NCI-H748 (cell line): Measurements from ENCODE around the gene BAK1.

Source experiments
- DNase-seq: peaks from one replicate; lab custom pipeline; 2025; ENCODE audit not compliant: unreplicated experiment; lab: John Stamatoyannopoulos, UW

The BAK1 gene

DNA sequence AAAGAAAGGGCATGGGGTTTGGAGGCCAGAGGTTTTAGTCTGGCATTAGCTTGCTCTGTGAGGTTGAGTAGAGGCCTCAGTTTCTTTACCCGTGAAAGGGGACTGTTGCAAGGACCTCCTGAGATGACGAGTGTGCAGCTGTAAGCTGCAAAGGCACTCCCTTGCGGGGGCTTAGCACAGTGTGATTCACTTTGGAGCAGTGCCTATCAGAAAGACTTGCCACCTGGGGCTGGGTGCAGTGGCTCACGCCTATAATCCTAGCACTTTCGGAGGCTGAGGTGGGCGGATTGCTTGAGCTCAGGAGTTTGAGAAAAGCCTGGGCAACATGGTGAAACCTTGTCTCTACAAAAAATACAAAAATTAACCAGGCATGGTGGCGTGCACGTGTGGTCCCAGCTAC is 7.5 kb upstream of the BAK1 start:
- no peak for DNase-seq

DNA sequence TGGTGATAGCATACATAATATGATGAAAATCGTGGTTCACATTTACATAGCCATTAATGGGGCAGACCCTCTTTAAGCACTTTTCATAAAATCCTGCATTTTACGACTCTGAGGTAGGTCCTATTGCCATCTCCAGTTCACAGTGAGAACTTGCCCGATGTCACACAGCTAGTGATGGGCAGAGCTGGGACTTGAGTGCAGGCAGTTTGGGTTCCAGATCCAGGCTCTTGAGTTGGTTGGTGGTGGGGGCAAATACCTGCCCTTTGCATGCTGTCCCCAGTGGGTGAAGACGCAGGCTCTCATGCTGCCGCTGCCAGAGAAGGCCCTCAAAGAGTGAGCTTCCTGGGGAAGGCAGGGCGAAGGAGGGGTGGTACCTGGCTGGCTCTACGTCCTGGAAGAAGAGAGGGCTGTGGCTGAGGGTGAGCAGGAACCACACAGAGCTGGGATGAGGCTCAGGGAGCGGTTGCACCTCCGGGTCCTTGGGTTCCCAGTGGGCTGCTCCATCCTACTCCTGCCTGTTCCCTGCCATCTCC is 6.1 kb upstream of the BAK1 start:
- DNase-seq = no peak

DNA sequence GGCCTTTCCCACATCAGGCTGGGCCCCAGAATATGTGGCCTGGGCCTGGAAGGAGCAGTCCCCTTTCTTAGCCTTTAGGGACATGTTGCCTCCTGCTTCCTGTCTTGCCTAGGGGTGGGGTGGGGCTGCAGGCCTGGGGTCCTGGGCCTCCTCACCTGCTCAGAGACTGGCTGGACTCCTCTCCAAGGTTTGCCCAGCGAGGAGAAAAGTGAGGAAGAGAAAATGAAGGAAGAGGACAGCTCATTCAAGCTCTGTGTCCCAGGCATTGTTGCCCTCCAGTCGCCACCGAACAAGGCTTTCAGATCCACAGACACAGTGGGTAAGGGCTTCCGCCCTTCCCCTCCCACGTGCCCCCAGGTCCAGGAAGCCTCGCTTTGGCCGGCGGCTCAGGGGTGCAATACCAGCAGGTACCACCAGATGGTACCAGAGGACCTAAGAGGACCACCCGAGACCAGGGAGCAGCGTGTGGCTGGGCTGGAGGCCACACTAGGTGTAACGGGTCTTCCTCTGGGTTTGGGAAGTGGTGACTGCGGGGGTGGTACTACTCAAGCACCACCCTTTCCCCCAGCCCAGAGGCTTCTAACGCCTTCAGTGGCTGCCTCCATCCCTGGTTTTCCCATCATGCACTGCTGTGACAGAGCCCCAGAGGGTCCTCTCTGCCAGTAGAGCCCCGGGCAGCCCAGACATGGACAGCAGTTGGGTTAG is 5.5 kb upstream of the BAK1 start:
- DNase-seq = peak; percentile 83

DNA sequence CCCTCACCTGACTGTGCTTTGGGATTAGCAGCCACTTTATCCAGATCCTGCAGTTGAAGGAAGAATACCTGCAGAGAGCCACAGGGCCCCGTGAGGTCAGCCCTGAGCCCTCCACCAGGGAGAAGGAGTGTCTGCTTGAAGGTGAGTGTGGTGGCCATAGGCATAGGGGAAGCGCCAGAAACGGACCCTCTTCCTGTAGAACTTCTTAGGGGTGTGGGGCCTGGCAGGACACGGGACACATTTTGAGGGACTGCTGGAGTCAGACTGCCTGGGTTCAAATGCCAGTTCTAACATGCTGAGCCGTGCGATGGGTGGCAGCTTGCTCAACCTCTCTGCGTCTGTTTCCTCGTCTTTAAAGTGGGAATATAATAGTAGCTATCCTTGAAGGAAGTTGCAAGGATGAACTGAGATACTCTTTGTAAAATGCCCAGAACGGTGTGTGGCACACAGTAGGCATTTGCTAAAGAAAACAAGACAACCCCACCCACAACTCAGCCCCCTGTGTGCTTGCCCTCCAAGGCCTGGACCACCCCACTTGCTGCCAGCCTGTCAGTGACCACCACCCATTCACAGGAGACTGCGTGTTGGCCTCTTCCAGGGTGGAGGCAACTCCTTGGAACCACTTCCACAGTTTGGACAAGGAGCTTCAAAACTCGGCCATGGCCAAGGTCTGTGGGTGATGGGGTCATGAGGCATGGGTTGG is 4.8 kb upstream of the BAK1 start:
- no peak for DNase-seq

DNA sequence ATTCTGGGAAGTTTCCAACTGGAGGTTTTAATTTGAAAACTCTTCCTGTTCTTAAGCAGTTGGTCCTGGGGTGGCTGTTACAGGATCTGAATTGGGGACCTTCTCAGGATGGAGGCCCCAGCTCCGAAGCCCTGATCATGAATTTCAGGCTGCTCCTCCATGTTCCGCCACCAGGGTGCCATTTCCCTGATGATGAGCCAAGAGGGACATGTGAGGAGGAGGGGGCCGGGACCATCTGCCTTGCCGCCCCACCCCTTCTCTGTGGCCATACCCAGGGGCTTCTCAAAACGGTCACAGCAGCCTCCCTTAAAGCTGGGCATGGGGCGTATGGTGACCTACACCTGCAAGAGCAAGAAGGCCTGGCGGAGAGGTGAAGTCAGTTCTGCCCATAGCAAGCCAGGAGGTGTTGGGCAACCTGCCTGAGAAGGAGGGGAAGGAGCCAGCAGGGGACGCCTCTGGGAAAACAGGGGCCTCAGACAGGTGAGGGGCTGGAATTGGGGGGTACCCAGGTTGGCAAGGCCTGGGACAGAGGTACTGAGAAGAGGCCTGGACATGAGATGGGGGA is 3.6 kb upstream of the BAK1 start:
- DNase-seq = no peak

DNA sequence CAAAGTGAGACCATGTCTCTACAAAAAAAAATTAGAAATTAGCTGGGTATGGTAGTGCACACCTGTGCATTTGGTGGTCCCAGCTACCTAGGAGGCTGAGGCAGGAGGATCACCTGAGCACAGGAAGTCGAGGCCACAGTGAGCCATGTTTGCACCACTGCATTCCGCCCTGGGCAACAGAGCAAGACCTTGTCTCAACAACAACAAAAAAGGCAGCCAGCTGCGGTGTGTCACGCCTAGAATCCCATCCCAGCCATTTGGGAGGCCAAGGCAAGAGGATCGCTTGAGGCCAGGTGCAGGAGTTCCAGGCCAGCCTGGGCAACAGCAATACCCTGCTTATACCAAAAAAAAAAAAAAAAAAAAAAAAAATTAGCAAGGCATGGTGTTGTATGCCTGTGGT is 1.1 kb upstream of the BAK1 start:
- no peak for DNase-seq

DNA sequence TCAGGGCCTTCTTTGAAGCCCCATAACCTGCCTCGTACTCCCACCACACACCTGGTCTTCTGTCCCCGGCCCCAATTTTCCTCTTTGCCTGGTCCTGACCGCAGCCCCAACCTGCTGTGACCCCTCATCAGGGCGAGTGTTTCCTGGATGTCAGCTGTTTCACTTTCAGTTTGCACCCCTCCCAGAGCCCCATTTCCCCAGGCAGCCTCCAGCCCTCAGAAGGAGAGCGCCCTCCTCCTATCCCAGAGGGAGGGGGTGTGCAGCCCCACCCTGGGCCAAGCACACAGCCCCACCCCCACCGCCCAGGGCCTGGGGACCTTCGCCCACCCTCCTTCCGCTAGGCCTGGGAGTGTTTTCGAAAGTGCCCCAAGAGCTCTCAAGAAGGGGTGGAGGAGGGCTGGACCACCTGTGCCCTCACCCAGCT is 1.5 kb downstream of the BAK1 start:
- DNase-seq = no peak

DNA sequence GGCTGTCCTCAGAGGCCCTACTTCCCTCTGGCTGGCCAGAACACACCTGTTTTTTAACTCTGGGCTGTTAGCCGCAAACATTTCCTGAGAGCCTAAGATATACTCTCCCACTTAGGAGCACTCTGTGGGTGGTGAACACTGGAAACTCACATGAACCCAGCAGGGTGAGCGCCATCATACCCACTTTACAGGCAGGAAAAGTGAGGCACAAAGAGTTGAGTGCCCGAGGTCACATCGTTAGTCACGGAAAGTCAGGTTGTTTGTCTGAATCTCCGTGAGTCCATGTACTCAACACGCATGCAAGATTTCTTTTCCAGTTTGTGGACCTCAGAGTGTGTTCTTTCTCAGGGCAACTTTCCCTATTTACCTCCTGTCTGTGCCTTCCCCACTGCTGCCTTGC is 1.9 kb downstream of the BAK1 start:
- no peak for DNase-seq

DNA sequence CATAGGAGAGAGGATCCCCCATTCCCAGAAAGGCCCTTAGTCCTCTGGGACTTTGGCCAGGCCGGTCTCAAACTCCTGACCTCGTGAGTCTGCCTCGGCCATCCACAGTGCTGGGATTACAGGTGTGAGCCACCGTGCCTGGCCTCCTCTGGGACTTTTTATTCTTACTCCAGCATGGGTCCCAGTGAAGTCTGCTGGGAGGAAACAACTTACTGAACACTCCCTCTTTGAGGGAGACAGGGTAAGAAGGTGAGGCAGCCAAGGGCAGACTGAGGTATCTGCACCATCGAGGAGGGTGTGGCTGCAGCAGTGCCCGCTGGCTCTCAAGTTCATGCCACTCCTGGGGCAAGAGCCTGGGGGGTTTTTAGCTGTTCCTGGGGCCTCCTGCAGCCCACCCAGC is 2.4 kb downstream of the BAK1 start:
- no peak for DNase-seq

DNA sequence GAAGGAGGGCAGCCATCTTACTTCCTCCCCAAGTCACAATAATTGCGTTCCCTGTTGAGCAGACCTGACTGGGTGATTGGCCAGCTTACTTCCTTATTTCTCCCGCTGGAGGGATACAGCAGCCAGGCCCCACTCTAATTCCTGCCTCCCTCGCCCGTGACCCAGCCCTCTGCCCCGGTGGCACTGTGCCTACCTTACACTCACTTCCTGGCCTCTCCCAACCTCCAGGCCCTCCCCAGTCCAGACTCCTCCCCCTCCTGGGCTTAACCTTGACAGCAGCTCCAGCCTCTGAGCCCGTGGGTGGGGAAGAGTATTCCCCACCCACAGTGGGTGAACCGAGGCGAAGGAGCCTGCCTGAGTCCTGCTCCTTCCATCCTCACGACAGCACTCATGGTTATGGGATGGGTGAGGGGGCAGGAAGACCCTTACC is 3.0 kb downstream of the BAK1 start:
- no peak for DNase-seq

DNA sequence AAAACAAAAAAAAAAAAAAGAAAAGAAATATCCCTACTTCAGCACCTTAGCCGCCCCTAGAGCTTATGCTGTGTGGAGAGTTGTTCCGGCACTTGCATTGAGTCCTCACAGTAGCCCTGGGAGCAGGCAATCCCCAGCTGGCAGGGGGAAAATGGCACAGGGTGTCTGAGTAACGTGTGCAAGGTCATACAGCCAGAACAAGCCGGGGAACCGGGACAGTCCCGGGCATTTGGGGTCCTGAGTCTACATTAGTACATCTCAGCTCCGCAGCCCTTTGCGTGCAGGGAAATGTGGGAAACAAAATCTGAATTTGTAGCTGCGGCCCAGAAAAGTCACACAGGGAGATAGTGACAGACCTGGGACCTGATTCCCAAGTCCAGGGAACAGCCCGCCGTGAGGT is 3.4 kb downstream of the BAK1 start:
- DNase-seq = no peak

DNA sequence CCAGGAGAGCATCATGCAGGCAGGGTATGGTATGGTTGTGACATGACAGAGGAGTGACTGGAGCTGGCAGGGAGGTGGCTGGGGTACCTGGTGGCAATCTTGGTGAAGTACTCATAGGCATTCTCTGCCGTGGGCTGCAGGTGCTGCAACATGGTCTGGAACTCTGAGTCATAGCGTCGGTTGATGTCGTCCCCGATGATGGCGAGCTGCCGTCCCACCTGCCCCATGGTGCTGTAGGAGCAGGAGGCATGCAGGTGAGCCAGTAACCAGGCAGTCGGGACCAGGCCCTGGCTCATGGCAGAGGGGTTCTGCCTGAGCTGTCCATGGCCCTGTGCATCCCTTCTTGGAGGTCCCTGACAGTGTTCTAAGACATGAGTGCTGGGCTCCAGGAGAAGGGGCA is 4.9 kb downstream of the BAK1 start:
- DNase-seq = no peak

DNA sequence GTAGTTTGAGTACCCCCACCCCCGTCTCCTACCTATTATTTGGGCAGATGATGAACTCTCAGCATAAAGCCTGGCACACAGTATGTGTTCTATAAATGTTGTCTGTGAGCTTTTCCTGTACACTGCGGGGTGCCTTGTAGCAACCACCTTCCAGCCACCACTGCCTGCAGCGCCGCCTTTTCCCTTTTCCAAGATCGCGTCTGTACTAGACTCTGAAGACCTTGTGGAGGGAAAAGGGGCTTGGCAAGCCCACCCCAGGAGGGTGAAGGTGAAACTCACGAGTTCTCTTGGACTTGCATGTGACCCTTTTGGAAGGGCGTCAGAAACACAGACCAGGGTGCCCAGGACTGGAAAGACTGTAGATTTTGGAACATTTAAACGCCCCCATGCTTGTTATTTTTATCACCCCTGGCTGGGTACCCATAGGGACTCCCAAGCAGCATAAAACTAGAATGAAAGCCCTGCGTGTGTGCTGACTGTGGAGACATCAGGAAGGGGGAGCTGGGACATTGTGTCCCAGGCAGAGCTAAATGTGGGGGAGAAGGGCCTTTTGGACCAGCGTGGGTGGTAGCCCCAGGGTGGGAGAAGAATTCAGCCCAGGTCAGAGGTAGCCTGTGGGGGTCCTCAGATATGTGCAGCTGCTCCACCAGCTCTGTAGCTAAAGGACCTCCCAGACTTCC is 8.3 kb downstream of the BAK1 start:
- peak; percentile 34 for DNase-seq

DNA sequence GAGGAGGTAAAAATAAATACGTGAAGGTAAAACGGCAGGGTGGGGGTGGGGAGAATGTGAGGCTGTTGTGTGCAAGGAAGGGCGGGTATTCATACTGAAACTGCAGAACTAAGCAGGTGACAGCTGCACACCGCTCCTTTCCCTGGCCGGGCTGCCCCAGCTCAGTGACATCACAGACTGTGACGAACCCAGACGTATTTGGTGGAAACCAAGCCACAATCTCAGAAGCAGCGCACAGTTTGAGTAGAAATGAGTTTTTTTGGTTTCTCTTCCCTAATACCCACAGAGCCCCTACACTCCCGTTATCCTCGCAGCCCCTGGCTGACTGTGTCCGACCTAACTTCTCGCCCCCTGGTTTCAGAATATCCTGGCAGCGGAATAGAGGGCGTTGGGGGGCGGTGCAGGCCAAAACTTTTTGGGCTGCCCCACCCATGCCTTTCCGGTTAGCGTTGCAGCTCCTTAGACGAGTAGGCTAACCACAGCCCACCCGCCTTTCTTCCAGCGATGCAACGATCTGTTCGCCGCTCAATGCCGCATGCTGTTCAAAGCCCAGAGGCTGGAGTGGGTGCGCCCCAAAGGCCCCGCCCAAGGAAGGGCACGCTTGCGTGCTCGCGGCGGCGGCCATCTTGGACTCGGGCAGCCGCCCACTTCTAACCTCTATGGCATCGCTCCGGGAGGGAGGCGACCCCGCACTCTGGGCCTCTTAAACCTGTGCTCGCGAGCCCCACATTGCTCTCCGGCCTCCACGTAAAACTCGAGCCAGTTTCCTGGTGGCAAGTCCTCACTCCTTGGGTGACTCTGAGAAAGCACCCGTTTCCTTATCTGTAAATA is 9.1 kb downstream of the BAK1 start:
- DNase-seq = peak; percentile 92

DNA sequence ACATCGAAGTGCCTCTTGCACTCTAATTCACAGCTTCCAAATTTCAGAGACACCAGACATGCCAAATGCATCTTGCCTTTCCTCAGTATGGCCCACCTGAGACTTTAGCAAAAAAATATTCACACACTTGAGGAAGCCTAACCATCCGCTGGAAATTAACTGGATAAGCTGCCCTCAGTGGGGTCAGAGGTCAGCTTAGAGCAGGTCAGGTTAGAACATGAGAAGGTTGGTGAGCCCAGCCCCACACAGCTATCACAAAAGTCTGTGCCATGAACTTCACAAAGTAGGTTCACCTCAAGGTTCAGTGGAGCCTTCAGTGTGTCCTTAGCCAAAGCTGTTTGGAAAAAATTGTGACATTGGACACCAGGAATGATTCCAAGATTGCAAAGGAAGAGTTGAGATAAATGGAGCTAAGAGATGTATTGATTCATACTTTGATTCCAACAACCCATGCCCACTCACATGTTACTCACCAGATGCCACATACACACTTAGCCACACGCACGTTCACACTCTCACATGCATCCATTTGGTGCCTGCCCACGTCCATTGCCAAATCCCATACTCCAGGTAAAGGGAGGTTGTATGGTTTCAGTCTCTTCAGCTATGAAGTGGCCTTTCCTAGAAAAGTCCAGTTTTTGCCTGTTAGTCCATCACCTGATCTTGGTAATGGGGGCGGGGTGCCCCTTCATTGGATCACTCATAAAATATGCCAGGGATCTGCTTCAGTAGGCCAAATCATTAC is 11.1 kb downstream of the BAK1 start:
- DNase-seq = no peak

DNA sequence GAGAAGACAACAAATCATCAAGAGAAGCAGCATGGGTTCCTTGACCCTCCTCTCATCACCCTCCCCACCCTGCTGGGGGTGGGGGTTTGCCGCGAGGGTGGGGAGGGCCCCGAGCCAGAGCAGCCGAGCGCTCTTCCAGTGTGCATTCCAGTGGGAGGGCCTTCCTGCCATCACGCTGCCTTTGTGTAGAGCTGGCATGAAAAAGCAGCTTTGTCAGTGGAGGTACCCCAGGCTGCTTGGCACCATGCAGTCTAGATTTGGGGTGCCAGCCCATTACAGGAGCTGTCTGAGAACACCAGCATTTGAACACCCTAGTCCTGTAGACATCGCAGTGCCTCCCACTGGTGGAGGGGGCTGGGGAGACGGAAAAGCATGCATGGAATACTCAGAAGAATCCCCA is 12.2 kb downstream of the BAK1 start:
- no peak for DNase-seq

DNA sequence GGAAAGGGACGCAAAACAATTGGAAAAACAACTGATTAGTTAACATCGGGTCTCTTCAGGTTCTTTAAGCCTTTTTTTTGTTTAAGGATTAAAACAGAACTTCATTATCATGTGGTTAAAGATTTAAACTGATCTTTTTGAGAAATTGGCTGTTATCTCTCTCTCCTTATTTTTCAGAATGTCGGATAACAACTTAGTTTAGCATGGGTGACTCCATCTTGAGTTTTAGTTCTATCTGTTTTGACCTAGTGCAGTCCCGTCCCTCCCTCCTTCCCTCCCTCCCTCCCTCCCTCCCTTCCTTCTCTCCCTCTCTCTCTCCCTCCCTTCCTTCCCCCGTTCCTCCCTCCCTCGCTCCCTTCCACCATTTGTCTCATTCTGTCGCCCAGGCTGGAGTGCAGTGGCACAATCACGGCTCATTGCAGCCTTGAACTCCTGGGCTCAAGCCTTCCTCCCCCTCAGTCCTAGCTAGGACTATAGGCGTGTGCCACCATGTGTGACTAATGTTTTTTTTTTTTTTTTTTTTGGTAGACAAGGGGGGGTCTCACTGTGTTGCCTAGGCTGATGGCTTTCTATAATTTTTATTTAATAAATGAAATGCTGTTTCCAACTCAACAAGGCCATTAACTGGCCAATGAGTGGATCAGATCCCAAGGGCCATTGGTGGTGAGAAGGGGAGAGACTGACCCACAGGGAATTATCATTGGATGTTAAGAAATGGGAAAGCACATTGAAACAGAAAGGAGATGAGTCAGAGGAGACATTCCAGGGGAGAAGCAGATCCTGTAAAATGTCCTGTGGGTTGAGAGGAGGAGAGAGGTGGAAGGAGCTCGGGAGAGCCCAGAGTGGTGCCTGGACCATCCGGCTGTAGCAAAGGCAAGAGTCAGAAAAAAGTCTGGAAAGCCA is 13.6 kb downstream of the BAK1 start:
- DNase-seq = no peak

DNA sequence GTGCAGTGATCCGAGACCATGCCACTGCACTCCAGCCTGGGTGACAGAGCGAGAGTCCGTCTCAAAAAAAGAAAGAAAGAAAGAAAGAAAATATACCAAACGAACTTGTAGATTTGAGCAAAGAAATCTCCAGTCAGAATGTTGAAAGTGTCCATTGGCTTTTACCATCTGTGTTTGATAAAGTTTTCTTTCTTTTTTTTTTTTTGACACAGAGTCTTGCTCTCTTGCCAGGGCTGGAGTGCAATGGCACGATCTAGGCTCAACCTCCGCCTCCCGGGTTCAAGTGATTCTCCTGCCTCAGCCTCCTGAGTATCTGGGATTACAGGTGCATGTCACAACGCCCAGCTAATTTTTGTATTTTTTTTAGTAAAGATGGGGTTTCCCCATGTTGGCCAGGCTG is 21.3 kb downstream of the BAK1 start:
- DNase-seq = no peak

DNA sequence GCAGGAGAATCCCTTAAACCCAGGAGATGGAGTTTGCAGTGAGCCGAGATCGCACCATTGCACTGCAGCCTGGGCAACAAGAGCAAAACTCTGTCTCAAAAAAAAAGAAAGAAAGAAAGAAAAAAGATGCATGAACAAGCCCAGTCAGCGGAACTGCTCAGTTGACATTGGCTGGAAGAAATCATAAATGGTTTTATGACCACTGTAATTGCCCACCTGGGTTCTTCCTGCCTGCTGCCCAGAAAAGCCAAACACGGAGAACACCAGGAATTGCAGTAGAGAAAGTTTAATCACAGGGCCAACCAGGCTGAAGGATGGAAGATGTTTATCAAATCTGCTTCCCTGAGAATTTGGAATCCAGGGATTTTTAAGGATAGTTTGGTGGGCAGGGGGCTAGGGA is 22.7 kb downstream of the BAK1 start:
- no peak for DNase-seq
